LNCaP clone FGC (cell line): Measurements from ENCODE around the gene LRRIQ4.
A peak's percentile ranks its signal among the peaks of the same experiment; 100 is the strongest.

Source experiments
- DNase-seq: peaks from one replicate; pipeline ENCODE4 v3.0.0-alpha.2; 2011; ENCODE audit warnings: low read depth
- H3K4me3 ChIP-seq: 2 replicates; pipeline ENCODE4 v1.5.1; 2011; ENCODE audit warnings: mild to moderate bottlenecking, low read depth, low read length, control low read depth
- TF ChIP-seq, protein P1 (sequence below): IDR thresholded peaks from 2 replicates; pipeline ENCODE4 v1.5.1; 2012; ENCODE audit warnings: mild to moderate bottlenecking; ENCODE audit not compliant: control insufficient read depth, insufficient read depth; ENCODE audit errors: extremely low read depth

The LRRIQ4 gene

DNA sequence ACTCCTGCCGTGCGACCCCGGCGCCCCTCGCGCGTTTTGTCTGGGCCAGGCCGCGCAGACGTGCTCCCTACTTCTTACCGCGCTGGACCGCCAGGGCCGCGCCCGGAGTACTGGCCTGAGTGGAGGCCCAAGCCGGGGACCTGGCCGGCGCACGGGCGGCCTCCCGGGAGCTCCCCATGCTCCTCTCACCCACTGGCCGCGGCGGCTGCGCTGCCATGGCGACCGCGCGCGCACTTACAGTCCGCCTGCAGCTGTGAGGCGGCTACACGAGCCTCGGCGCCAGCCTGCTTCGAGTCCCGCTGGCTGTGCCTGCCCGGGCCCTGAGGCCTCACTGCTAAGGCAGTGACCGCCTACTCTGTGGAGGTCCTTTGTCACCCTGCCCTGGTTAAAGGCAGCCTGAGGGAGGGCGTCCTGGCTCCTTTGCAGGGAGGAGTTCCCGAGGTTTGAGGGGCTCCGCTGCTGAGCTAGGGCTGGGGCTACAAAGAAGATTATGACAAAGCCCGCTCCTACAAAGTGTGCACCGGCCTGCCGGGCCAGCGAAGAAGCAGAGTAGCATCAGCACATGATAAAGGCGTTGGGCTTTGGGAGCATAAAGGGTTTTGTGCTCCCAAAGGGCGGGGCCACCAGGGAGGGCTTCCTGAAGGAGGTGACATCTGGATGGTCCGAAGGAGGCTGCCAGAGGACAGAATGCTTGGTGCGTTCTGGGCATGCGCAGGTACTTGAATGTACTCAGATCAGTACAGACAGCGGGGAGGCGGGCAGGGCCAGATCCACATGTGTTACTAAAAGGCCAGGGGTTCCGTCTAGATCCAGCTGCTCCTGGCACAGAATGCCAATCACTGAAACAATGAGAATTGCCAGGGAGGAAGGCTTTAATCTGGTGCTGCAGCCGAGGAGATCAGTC lies at the start of gene LRRIQ4, which contains the start of gene LRRC34:
LRRIQ4 (plus strand) TSS at position 539 of the 904 bp plus-strand sequence. CDS start 9,052 bp downstream, outside the sequence.
LRRC34 (minus strand) TSS at position 573 of the 904 bp plus-strand sequence; CDS start at position 217, 356 bp downstream.
- no peak within 1 kb of the TSS for H3K4me3 ChIP-seq
- TF ChIP-seq, protein P1, sequence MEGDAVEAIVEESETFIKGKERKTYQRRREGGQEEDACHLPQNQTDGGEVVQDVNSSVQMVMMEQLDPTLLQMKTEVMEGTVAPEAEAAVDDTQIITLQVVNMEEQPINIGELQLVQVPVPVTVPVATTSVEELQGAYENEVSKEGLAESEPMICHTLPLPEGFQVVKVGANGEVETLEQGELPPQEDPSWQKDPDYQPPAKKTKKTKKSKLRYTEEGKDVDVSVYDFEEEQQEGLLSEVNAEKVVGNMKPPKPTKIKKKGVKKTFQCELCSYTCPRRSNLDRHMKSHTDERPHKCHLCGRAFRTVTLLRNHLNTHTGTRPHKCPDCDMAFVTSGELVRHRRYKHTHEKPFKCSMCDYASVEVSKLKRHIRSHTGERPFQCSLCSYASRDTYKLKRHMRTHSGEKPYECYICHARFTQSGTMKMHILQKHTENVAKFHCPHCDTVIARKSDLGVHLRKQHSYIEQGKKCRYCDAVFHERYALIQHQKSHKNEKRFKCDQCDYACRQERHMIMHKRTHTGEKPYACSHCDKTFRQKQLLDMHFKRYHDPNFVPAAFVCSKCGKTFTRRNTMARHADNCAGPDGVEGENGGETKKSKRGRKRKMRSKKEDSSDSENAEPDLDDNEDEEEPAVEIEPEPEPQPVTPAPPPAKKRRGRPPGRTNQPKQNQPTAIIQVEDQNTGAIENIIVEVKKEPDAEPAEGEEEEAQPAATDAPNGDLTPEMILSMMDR: no peak
- DNase-seq: no peak

- no peak for DNase-seq
- peak overlapping the region; percentile 68 for H3K4me3 ChIP-seq
- TF ChIP-seq, protein P1: no peak
These were observed 48.3 kb upstream of the LRRIQ4 start for GRCh38 chr3:169764312-169764881.

GRCh38 chr3:169764882-169765612 lies 47.6 kb upstream of the LRRIQ4 start, which contains the start of gene TERC:
Gene TERC, minus strand, starts transcription at chr3:169765060.
- peak; percentile 58 for DNase-seq
- H3K4me3 ChIP-seq: peak within 1 kb of the TSS; percentile 68
- TF ChIP-seq, protein P1: no peak

DNA sequence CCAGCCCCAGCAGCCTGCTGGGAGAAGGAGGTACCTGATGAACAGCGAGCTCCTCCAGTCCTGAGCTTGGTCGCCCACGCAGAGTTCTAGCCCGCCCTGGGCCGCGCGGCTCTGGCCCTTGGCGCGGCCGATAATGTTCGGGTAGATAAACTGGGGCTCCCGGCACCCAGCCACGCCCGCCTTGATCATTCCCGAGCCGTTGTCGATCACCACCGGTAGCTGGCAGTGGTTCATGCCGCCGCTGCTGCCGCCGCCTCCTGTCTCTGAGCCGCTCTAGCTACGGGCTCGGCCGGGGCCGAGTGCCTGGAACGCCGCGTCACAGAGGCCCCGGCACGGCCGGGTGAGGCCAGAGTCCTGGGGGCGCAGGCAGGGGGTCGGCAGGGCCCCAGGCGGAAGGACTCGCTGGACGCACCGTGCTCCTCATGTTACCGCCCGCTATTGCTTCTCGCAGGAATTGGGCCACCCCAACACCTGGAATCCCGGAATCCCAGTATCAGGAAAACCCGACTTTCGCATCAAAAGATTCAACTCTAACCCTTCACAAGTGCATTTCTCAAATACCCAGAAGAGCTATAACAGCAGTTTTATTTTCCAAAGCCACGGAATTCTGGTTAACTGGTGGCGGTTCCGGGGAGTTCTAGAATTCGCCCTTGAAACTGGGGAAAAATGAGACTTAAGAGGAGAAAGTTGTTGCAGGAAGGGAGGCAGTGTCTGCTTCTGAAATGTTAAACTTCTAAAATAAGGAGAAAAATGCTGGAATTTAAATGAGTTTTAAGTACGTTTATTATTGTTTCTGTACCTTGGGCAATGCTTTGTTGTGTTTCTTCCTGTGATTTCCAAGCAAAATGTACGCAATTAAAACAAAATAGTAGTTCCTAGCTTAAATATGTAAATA lies 43.1 kb upstream of the LRRIQ4 start, which contains the start of gene ACTRT3:
ACTRT3 (minus strand) TSS at position 275 of the 895 bp plus-strand sequence; CDS start at position 234, 41 bp downstream.
- DNase-seq: no peak
- H3K4me3 ChIP-seq: peak within 1 kb of the TSS; percentile 72
- TF ChIP-seq, protein P1: no peak

DNA sequence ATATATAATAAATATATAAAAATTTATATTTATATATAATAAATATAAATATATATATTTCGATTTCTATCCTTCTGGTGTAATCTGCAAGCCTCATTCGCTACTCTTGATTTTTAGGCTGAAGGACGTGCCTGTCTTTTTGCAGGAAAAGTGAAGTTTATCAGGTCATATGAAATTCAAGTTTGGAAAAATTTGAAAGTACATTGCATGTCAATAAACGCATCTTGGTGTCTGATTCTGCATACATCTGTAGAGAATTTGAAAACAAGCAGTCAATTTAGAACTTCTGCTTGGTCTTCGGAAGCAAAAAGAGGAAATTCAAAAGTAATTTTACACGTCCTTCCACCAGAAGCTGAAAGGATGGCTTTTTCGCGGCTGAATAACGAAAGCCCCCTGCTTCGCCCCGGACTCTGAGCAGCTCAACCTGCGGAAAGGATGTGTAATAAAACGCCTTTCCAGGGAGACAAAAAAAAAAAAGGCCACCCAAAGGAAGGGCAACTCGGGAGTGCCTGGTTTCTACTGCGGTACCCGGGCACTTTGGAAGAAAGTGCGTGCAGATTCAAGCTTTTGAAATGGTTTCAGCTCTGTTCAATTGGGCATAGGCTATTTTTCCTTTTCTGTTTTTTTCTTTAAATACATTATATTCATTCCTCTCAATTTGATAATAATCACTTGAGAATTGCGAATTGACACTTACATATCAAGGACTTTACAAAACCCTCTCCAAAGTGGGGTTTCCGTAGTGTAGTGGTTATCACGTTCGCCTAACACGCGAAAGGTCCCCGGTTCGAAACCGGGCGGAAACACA lies 41.0 kb upstream of the LRRIQ4 start:
- TF ChIP-seq, protein P1: no peak
- DNase-seq: peak; percentile 50
- peak overlapping the region; percentile 92 for H3K4me3 ChIP-seq
